Activated CD8-positive, alpha-beta memory T cell treated with anti-CD3 and anti-CD28 coated beads, Interleukin-2, amount 50 U/mL, for 24 hours (primary cell): Measurements from ENCODE around the gene NAPSA.
A peak's percentile ranks its signal among the peaks of the same experiment; 100 is the strongest.

Source experiments
- DNase-seq: peaks from one replicate; pipeline ENCODE4 v3.0.0-alpha.2; 2020; ENCODE audit errors: extremely low read depth

NAPSA gene

DNA sequence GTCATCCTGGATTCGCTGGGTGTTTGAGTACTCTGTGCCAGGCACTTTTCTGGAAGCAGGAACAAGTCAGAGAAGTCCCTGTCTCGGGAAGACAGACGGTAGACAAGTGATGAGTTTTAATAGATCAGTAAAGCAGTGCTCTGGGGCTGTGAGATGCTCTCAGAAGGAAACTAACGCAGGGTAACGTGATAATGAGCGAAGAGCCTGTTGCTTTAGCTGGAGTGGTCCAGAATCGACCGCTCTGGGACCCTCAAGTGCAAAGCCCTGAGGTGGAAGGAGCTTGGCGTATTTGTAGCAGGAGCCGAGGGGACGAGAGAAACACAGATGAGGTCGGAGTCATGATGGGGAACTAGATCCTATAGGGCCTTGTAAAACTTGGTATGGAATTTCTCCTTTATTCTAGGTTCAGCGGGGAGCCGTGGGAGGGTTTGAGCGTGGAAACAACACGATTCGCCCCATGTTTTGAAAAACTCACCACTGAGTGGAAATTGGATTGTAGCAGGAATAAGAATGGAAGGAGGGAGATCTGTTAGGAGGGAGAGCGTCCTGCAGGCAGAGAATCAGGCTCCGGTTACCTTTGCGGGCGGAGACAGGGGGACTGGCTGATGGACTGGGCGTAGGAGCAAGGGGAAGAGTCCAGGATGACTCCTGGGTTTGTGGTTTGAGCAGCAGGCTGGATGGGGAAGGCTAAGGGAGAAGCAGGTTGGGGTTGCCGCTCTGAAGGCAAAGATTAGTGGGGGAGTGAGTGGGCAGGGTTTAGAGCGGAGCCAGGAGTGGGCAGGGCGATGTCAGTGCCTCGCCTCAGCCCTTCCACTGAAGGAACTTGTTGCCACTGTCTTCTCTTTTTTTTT is 19.5 kb upstream of the NAPSA start:
- no peak for DNase-seq

DNA sequence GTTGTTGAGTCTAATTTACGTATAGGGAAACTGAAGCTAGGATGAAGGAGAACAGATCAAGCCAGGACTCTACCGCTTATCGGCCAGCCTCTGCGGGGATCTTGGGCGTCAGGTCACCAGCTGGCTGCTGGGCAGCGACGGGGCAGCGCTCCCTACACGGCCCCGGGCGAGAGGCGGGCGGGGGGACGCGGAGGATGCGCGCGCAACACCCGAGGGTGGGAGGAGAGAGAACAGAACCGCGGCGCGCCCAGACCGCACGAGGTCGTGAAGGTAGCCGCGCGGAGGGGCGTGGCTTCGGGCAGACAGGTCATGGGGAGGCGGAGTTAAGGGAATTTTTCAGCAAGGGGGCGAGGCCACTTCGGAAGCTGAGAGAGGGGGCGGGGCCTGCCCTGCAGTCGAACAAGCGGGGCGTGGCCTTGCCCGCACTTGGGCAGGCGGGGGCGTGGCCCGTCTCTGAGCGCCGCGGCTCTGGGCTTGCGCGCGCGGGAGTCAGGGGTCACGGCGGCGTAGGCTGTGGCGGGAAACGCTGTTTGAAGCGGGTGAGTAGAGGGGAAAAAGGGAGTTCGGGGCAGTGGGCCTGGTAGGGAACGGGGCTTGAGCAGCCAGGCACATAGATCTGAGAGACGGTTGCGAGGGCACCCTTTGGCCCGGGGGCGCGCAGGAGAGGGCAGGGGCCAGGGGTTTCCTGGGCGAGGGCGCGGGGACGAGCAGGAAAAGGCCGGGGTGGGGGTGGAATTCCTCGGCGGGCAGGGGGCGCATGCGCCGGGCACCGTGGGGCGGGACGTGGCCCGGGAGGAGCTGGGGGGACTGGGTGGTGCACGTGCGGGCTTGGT is 18.6 kb upstream of the NAPSA start, which contains the start of gene POLD1:
POLD1 (plus strand) TSS at position 496 of the 833 bp plus-strand sequence. CDS start 14,505 bp downstream, outside the sequence.
- peak; percentile 93 for DNase-seq

DNA sequence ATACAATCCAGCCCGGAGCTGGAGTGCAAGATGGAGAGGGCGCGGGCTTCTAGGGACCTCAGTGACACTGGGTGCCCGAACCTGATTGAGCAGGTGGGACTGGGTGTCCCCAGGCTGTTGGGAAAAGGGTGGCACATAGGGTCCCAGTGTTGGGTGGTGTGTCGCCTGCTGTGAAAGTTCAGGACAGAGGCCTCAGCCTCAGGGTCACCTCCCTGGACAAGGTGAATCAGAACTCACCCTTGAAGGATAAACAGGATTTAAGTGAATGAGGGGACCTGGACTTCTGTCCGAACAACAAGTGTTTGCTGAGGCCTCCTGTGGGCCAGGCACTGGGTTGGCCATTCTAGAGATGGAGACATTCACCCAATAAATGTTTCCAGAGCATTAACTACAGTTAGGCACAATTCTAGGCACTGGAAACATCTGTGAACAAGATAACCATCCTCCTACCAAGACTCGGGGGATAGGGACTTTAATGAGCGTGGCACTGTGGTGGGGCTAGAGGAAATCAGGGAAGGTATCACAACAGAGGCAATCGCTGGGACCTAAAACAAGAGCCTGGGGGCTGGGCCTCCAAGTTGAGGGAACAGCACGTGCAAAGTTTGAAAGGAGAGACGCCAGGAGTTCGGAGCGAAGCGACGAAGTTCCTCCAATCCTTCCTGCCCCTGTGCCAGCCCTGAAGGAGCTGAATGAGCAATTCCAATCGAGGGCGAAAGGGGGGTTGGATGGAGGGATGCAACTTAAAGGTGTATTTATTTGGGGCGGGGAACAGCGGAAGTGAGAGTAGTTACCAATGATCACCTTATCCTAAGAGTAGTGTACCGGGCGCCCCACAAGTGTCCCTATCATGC is 17.8 kb upstream of the NAPSA start:
- no peak for DNase-seq

DNA sequence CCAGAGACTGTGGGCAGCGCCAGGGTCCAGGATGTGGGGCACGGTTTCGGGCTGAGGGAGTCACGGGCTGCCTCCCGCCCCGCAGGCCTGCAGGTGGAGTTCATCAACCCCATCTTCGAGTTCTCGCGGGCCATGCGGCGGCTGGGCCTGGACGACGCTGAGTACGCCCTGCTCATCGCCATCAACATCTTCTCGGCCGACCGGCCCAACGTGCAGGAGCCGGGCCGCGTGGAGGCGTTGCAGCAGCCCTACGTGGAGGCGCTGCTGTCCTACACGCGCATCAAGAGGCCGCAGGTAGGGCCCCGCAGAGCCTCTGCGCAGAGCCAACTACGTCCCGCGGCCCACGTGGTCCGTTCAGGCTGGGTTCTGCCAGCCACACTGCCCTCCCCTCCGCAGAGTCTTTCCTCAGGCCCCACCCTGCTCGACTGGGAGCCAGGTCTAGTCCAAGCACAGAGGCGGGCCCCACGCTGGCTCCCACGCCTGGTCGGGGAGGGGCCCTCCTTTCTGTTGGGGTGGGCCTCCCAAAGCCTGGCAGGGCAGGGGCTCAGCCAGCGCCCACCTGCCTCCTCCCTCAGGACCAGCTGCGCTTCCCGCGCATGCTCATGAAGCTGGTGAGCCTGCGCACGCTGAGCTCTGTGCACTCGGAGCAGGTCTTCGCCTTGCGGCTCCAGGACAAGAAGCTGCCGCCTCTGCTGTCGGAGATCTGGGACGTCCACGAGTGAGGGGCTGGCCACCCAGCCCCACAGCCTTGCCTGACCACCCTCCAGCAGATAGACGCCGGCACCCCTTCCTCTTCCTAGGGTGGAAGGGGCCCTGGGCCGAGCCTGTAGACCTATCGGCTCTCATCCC is 16.7 kb upstream of the NAPSA start:
- no peak for DNase-seq

DNA sequence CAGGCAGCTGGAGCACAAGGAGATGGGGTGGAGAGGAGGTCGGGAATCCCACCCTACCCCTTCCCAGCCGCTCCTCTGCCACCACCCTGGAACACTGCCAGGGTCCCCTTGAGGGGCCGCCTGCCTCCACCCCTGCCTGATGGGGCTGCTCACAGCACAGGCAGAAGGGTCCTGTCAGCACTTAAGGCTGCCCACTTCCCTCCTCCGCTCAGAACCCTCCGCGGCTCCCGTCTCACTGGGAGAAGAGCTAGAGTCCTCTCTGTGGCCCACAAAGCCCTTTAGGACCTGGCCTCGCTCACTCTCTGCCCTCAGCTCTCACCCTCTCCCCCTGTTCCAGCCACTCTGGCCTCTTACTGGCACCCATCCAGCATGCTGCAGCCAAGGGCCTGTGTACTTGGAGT is 15.3 kb upstream of the NAPSA start:
- no peak for DNase-seq

DNA sequence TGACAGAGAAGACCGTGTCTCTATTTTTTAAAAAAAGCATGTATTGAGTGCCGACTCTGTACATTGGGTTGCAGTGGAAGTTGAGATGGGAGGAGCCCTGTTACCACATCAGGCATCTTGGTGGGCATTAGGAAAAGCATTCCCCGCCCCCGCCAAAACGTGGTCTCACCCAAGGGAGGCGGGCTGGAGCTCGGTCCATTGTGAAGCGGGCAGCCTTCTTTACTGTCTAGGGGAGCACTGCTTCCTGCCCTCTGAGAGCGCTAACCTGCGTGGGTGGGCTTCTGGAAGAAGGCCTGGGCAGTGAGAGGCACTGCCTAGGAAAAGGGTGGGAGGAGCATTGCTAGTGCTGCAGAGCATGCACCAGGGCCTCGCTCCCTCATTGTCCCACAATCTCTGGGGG is 14.7 kb upstream of the NAPSA start:
- DNase-seq = no peak

DNA sequence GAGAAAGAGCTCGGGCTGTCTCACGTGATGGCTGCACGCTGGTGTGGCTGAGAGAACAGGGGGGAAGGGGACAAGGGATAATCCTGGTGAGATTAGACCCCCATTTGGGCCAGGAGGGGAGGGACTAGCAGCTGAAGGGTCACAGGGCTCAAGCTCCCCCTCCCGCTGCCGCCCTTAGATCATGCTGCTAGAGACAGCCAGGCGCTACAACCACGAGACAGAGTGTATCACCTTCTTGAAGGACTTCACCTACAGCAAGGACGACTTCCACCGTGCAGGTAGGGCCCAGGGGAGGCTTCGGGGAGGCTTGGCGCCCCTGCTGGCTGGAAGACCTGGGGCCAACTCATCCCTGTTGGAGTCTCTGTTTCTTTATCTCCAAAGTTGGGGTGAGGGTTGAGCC is 14.2 kb upstream of the NAPSA start:
- no peak for DNase-seq

DNA sequence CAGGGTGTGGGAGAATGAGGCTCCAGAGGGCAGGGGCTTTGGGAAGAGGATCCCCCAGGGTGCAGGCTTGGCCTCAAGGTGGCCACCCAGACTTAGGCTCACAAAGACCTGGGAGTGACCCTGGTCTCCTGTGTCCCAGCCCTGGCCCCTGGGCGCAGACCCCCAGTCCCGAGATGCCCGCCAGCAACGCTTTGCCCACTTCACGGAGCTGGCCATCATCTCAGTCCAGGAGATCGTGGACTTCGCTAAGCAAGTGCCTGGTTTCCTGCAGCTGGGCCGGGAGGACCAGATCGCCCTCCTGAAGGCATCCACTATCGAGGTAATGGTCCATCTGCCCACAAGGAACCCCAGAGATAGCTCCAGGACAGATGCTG is 13.4 kb upstream of the NAPSA start:
- no peak for DNase-seq

DNA sequence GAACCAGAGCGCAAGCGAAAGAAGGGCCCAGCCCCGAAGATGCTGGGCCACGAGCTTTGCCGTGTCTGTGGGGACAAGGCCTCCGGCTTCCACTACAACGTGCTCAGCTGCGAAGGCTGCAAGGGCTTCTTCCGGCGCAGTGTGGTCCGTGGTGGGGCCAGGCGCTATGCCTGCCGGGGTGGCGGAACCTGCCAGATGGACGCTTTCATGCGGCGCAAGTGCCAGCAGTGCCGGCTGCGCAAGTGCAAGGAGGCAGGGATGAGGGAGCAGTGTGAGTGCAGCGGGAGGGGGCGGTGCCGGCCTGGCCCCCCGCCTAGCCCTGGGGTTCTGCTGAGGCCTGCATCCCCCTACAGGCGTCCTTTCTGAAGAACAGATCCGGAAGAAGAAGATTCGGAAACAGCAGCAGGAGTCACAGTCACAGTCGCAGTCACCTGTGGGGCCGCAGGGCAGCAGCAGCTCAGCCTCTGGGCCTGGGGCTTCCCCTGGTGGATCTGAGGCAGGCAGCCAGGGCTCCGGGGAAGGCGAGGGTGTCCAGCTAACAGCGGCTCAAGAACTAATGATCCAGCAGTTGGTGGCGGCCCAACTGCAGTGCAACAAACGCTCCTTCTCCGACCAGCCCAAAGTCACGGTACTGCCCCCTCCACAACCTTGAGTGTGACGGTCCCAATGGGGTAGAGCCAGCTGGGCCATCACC is 12.9 kb upstream of the NAPSA start:
- no peak for DNase-seq

DNA sequence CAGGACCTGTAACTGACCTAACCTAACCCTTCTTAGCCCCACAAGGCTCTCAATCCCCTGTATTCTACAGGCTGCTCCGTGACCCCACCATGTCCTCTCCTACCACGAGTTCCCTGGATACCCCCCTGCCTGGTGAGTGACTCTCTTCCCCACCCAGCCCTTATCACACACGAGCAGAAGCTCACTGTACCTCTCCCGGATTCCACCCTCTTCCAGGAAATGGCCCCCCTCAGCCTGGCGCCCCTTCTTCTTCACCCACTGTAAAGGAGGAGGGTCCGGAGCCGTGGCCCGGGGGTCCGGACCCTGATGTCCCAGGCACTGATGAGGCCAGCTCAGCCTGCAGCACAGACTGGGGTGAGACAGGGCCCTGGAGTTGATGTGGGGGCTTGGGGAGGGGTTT is 12.1 kb upstream of the NAPSA start:
- DNase-seq = no peak

DNA sequence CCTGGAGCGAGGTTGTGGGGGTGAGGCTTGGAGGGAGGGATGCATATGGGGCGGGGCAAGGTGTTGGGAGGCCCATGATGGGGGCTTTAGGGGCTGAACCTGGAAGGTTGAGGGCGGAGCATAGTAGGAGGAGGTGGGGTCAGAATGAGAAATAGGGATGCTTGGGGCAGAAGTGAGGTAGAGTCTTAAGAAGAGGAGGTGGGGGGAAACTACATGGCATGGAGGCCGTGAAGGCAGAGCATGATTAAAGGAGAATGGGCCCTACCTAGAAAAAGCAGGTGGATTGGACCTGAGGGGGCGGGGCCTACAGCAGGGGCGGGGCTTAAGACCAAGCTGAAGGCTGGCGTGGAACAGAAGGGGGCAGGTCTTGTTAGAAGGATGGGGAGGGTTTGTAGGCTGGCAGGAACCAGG is 11.6 kb upstream of the NAPSA start:
- no peak for DNase-seq

DNA sequence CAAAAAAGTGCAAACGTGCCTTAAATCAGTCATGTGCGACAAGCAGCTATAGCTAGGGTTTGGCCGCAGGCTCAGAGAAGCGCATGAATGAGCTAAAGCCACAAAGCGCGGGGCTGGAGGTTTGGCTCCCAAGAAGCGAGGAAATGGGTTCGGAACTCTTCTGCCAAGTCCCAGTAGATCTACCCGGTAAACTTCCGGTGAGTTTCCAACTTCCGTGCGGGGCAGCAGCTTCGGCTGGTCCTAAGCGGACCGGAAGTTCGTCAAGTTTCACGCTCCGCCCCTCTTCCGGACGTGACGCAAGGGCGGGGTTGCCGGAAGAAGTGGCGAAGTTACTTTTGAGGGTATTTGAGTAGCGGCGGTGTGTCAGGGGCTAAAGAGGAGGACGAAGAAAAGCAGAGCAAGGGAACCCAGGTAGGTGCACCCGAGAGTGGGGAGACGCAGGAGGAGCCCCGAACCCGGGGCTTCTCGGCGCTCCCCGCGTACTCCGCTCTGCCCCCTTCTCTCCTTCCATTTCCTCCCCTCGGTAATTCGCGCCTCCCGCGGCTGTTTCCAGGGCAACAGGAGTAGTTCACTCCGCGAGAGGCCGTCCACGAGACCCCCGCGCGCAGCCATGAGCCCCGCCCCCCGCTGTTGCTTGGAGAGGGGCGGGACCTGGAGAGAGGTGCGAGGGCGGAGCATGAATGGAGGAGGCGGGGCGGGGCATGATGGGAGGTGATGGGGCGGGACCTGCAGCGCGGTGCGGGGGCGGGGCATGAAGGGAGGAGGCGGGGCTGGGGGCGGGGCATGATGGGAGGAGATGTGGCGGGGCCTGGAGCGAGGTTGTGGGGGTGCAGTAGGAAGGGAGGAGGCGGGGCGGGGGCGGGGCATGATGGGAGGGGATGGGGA is 11.0 kb upstream of the NAPSA start, which contains the start of gene NR1H2:
NR1H2 (plus strand) TSS at position 292 of the 885 bp plus-strand sequence. CDS start 1,149 bp downstream, outside the sequence.
- peak; percentile 81 for DNase-seq

DNA sequence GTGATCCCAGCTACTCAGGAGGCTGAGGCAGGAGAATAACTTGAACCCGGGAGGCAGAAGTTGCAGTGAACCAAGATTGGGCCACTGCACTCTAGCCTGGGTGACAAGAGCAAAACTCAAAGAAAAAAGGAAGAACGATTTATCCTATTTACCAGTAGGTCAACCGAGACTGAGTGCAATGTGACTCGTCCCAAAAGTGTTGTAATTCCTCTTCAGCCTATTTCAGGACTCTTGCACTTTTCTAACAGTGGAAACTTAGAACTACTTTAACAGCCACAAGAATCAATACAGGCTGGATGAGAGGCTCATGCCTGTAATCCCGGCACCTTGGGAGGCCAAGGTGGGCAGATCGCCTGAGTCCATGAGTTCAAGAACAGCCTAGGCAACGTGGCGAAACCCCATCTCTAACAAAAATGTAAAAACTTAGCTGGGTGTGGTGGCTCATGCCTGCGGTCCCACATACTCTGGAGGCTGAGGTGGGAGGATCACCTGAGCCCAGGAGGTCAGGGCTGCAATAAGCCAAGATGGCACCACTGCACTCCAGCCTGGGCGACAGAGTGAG is 6.6 kb upstream of the NAPSA start:
- no peak for DNase-seq

DNA sequence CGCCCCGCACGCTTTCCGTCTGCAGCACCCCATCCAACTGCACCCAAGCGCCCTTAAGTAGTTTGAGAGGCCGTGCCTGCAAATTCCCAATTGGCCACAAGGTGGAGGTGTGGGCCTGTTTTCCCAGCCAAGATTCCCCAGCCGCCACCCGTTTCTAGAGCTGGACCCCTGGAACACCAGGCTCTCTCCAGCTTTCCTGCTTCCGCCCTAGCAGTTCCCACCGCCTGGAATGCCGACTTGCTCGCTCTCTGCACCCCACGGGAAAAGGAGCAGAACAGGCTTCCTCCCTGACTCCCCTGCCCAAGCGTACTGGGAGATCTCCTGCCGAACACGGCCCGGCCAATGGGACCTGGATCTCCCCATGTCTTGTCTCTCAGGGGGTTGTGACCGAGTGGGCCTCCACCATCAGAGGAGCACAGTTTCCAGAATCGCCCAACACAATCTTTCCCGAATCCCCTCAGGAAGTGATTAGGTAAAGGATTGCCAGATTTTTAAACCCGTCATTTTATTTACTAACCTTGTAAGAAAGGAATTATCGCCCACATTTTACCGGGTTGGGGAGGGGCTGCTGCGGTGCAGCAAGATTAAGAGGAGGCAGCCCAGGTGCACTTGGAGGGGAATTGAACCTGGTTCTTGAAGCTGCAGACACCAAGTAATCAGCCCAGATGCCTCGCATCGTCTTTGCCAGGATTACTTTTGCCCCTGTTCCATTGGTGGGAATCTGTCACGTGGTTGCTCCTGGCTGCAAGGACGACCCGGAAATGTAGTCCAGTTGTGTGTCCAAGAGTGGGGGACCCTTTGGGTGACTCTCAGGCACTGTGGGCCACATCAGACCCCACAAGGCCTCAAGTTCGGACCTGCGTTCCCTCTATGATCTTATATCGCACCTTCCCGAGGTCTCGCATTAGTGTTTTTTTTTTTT is 3.5 kb upstream of the NAPSA start:
- peak; percentile 64 for DNase-seq

DNA sequence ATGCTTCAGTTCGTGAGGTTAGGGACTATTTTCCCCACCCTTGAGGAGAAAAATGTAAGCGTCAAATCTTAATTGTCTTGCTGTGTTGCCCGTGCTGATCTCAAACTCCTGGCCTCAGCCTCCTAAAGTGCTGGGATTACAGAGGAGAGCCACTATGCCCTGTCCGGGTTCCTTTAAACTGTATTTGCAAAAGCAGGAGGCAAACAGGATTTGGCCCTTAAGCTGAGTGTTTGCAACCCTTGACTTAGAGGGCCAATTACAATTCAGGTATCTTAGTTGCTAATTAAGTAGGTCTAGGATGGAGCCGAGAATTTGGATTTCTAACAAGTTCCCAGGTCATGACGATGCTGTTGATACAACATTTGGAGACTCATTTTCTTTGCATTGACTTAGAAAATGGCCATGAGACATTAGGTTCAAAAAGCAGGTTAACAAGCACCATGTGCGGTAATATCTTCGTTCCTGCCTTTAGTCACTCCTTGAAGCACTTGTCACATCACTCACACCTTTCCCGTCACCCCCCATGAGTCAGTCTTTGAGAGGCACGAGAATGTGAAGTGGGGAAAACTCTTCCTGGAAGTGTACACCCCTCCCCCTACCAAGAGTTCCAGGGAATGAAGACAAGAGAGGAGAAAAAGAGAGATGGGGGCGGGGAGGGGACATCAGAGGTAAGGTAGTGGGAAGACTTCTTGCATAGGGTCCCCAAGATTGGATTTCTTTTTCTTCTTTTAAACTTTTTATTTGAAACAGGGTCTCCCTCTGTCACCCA is 2.6 kb downstream of the NAPSA start:
- no peak for DNase-seq

DNA sequence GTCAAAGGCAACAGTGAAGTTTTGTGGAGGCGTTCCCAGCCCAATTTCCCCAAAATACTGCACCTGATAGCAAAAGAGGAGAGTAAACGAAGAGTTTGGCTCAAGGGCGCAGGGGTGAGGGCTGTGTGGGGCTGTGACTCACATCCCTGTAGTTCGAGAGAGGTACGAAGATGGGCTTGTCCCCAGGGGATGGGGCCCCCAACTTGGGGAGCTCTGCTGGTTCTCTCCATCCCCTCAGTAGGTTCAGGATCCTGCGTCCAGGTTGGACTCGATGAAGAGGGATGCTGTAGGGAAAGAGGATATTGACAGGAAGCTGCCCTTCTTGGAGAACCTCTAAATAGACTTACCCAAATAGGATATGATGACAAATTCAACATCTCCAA is 3.4 kb downstream of the NAPSA start:
- DNase-seq = no peak
